ENCODE measurements around the gene LPAR1. TPM values are rescaled to one million over a fixed set of nuclear protein-coding genes. Genes with fewer than 3 reads are reported as not detected.

The LPAR1 gene
- total RNA-seq, 4 donors from 2014 or later: 51.1 to 123 (median 72.1) TPM

GRCh38 chr9:110895147-110895905 lies 142.9 kb downstream of the LPAR1 start:
- no peak for TF ChIP-seq CTCF (IDR thresholded peaks at IDR 0.05; ENCODE audit: low read depth)

DNA sequence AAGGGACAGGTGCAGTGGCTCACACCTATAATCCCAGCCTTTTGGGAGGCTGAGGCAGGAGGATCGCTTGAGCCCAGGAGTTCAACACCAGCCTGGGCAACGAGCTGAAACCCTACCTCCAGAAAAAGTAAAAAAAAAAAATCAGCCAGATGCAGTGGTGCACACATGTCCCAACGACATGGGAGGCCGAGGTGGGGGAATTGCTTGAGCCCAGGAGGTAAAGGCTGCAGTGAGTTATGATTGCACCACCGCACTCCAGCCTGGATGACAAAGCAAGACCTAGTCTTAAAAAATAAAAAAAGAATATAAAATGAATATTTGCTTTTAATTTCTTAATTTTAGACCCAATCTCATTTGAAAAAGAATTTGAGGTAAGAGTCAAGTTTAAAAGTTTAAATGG lies 143.5 kb downstream of the LPAR1 start:
- TF ChIP-seq CTCF (IDR thresholded peaks at IDR 0.05; ENCODE audit: low read depth): no peak

GRCh38 chr9:110892689-110893088 lies 145.6 kb downstream of the LPAR1 start:
- no peak for TF ChIP-seq CTCF (IDR thresholded peaks at IDR 0.05; ENCODE audit: low read depth)

DNA sequence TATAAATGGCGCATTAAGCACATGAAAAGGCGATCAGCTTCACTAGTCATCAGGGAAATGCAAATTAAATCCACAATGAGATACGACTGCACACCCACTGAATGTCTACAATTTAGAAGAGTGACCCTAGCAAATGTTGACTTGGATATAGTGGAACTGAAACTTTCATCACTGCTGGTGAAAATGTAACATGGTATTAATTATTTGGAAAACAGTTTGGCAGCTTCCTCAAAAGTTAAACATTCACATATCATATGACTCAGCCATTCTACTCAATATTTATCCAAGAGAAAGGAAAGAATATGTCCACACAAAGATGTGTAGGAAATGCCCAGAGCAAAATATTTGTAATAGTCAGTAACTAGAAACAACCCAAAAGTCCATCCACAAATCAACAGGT lies 146.5 kb downstream of the LPAR1 start:
- TF ChIP-seq CTCF (IDR thresholded peaks at IDR 0.05; ENCODE audit: low read depth): no peak

DNA sequence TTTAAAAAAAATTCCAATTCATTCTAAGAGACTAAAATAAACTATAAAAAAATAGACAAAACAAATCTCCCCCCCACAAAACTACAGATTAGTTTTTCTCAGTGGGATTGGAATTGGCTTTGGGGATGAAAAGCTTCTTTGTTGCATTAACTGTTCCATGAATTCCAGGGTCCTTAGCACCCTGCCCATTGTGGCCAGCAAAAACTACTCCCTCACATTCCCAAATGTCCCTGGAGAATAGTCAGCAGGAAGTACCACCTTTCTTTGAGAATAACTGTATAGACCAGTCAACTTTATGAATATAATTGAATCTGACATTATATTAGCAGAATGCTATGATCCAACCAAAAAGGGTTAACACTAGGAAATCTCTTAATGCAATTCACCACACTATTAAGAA lies 147.9 kb downstream of the LPAR1 start:
- no peak for TF ChIP-seq CTCF (IDR thresholded peaks at IDR 0.05; ENCODE audit: low read depth)

DNA sequence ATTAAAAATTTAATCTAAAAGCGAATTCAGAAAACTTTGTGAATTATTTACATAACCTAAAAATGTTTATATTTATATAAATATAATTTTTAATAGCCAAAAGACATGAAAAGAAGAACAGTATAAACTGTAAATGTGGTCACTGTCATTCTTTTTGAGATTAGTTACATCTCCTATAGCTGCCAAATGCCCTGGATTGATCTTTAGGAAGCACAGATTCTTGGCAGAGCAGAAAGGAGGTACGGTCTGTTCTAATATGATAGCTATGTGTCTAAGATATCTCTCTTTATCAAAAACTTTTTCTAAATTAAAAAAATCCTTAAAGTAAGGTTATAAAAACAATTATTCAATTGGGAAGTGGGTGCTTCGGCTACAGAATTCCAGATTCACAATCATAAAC lies 151.0 kb downstream of the LPAR1 start:
- TF ChIP-seq CTCF (IDR thresholded peaks at IDR 0.05; ENCODE audit: low read depth): no peak

DNA sequence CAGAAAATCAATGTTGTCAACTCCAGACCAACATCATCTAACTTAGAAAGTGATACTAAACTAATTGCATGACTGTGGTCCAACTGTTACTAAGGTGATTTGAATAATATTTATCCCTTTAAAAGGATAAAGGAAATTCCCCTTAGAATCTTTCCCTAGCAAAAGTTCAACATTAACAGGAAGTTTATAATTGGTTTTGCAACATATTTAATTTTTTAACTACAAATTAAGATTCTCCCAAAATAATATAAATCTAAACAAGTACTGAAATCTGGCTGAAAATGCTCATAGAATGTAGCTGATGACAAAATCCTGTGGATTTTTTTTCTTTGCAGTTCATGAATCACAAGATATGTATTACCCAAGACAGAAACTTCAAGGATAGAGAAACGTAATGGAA lies 151.4 kb downstream of the LPAR1 start:
- TF ChIP-seq CTCF (IDR thresholded peaks at IDR 0.05; ENCODE audit: low read depth): no peak

Data from subcutaneous adipose tissue (tissue), 4 donors.